ENCODE measurements around the gene AHDC1.

- no peak for TF ChIP-seq POLR2A (IDR thresholded peaks at IDR 0.05)
- TF ChIP-seq, protein P1, sequence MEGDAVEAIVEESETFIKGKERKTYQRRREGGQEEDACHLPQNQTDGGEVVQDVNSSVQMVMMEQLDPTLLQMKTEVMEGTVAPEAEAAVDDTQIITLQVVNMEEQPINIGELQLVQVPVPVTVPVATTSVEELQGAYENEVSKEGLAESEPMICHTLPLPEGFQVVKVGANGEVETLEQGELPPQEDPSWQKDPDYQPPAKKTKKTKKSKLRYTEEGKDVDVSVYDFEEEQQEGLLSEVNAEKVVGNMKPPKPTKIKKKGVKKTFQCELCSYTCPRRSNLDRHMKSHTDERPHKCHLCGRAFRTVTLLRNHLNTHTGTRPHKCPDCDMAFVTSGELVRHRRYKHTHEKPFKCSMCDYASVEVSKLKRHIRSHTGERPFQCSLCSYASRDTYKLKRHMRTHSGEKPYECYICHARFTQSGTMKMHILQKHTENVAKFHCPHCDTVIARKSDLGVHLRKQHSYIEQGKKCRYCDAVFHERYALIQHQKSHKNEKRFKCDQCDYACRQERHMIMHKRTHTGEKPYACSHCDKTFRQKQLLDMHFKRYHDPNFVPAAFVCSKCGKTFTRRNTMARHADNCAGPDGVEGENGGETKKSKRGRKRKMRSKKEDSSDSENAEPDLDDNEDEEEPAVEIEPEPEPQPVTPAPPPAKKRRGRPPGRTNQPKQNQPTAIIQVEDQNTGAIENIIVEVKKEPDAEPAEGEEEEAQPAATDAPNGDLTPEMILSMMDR (IDR thresholded peaks at IDR 0.05): no peak
These were observed 60.7 kb downstream of the AHDC1 start for GRCh38 chr1:27543284-27543683.

Data from prostate gland (tissue), 2 donors.